Muscle layer of colon (tissue), 2 donors: Measurements from ENCODE around the gene UST.
"Not testable (repeated sequence)": the region's sequence is repeated elsewhere in the genome, so short reads cannot be mapped to it uniquely, and the experiment has no call there.

Experiments used
- H3K27ac ChIP-seq: one replicate; pipeline ENCODE4 v1.7.0; 2013; ENCODE audit warnings: low read depth, mild to moderate bottlenecking, low read length, moderate library complexity
- H3K27me3 ChIP-seq, 2 donors: one replicate each; pipeline ENCODE4 v1.7.0; 2013; ENCODE audit warnings: low read length in 2 of 2, mild to moderate bottlenecking in 2 of 2; ENCODE audit not compliant: insufficient read depth in 2 of 2, control insufficient read depth in 1 of 2
- H3K36me3 ChIP-seq: one replicate; pipeline ENCODE4 v1.7.0; 2013; ENCODE audit warnings: mild to moderate bottlenecking, low read length; ENCODE audit not compliant: insufficient read depth
- H3K4me1 ChIP-seq: one replicate; pipeline ENCODE4 v1.7.0; 2013; ENCODE audit warnings: mild to moderate bottlenecking, low read length; ENCODE audit not compliant: insufficient read depth
- H3K4me3 ChIP-seq, 2 donors: one replicate each; pipeline ENCODE4 v1.7.0; 2013; ENCODE audit warnings: low read length in 2 of 2, low read depth in 1 of 2, mild to moderate bottlenecking in 1 of 2, moderate library complexity in 1 of 2
- H3K9ac ChIP-seq: one replicate; pipeline ENCODE4 v1.7.0; 2013; ENCODE audit warnings: low read length
- H3K9me3 ChIP-seq: one replicate; pipeline ENCODE4 v1.7.0; 2013; ENCODE audit warnings: mild to moderate bottlenecking, low read length
- donor health status: abdominal sarcoma.
- donor health status: Adenocarcinoma of cecum.

Gene UST

DNA sequence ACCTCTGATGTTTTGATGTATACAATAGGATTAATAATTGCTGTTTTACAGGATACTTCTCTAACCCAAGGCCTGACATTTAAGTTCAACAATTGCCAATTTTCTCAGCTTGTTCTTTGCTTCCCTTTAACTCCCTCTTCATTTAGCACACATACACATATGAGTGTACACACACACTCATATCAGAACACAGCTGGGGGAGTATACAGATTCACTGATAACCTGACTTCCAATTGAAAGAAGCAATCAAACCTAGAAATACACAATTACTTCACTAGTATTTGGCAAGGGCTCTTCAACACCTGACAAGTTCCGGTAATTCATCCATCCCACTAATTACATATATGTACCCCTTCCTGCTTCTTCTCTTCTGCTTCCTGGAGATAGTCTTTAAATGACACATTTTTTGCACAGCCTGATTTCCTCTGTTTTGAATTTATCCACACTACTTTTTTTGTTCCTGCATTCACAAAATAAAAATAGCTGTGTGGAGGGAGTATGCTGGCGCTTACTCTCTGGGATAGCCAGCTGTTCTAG is 11.2 kb downstream of the UST start:
- no peaks in the 10 kb centered on the region for H3K27me3 ChIP-seq
- no peaks in the 10 kb centered on the region for H3K36me3 ChIP-seq
- no peak overlapping the region for H3K4me3 ChIP-seq
- H3K9me3 ChIP-seq: no peaks in the 10 kb centered on the region
- H3K27ac ChIP-seq: no peak overlapping the region
- no peak overlapping the region for H3K9ac ChIP-seq
- H3K4me1 ChIP-seq: peaks cover 22% of the 10 kb centered on the region

DNA sequence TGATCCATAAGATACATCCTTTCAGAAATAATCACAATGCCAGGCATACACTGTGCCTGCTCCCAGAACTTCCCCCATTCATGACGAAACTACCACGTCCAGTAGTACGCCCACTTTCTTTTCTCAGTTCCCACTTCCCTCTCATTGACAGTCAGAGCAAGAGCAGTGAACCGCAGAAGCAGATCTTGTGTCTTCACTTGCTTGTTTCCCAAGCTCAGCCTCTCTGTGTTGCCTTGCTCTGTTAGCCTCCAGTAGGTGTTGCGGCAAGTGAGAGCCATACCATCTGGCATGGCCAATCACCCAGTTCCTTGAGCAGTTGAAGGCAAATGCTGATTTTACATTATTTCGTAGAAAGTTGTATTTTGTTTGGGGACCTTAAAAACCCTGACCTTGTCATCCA is 11.7 kb downstream of the UST start:
- Histone ChIP-seq H3K9me3 (no peaks in the 10 kb centered on the region), H3K4me3 (no peak overlapping the region), H3K27ac (no peak overlapping the region), H3K4me1 (peaks cover 22% of the 10 kb centered on the region), H3K9ac (no peak overlapping the region), H3K27me3 (no peaks in the 10 kb centered on the region), H3K36me3 (no peaks in the 10 kb centered on the region)

GRCh38 chr6:148760258-148760534 is 13.4 kb downstream of the UST start:
- Histone ChIP-seq H3K27me3 (no peaks in the 10 kb centered on the region), H3K27ac (peak overlapping the region; percentile 59), H3K4me1 (peaks cover 22% of the 10 kb centered on the region), H3K9ac (no peak overlapping the region), H3K36me3 (no peaks in the 10 kb centered on the region), H3K9me3 (no peaks in the 10 kb centered on the region), H3K4me3 (peak overlapping the region in 1 of 2 donors; percentile 51)

DNA sequence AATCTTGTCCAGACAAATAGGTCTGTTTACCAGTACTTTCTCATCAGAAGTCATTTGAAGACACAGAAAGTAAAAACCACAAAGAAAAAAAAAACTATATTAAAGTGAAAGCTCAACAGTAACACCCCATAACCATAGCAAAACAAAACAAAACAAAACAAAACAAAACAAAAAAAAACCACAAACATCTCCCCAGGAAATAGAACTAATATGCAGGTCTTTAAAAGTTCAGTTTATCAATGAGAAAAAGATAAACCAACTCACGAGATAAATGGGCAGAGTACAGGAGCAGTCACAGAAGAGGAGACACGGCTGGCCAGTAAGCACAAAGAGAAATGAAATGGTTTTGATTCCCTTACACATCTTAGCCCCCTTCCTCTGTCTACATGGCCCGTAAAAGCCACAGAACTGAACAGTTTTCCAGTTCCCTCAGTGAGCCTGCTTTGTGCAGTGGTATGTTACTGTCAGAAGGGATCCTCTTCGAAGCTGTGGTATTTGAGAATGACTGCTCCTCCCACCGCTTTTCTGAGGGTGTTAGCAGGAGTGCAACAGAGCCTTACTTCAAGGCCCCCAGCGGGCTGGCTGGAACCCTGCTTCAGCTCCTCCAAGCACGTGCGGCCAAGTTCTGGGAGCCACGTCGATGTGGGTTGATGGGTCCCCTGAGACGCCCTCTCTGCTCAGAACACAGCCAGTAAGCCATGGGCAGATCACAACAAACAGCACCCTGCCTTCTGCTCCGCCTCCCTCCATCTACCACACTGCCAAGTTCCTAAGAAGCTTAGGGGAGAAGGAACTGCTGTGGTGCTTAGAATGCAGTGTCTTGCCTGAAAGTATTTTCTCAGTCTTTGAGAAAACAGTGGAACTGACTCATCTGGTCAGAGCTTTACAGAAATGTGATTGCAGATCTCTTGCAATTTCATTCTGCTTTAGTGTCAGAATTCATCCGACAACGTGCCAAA is 14.0 kb downstream of the UST start:
- Histone ChIP-seq H3K9me3 (no peaks in the 10 kb centered on the region), H3K36me3 (no peaks in the 10 kb centered on the region), H3K27ac (peak overlapping the region; percentile 59), H3K9ac (no peak overlapping the region), H3K4me1 (peaks cover 22% of the 10 kb centered on the region), H3K27me3 (no peaks in the 10 kb centered on the region), H3K4me3 (peak overlapping the region; percentile 34 to 51)

DNA sequence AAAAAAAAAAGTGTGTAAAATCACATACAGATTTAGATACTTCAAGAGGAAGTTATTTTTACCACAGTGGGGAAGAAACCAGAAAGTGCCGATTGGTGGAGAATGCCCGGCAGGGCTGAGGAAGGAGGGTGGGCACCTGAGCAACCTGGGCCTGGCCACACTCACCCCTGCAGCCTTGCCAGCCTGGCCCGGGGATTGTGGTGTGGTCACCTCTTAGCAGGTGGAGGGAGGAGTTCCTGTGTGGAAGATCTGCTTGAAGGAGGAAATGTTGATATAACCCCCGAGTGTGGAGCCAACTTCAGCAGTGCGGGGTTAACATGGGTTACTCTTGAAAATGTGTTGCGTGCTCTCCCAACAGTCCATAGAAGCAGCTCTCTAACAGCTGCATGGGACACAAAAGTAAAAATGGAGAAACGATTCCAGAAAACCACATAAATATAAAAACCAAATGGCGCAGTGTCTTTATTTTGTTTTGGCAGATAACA is 14.7 kb downstream of the UST start:
- H3K27me3 ChIP-seq: no peaks in the 10 kb centered on the region
- peak overlapping the region; percentile 34 to 51 for H3K4me3 ChIP-seq
- H3K4me1 ChIP-seq: peaks cover 22% of the 10 kb centered on the region
- no peak overlapping the region for H3K9ac ChIP-seq
- no peaks in the 10 kb centered on the region for H3K36me3 ChIP-seq
- no peaks in the 10 kb centered on the region for H3K9me3 ChIP-seq
- peak overlapping the region; percentile 59 for H3K27ac ChIP-seq

- Histone ChIP-seq H3K36me3 (no peaks in the 10 kb centered on the region), H3K9me3 (no peaks in the 10 kb centered on the region), H3K4me1 (peaks cover 22% of the 10 kb centered on the region), H3K27ac (peak overlapping the region; percentile 10), H3K9ac (no peak overlapping the region), H3K4me3 (no peak overlapping the region), H3K27me3 (no peaks in the 10 kb centered on the region)
These were observed 15.4 kb downstream of the UST start for GRCh38 chr6:148762231-148762630.

DNA sequence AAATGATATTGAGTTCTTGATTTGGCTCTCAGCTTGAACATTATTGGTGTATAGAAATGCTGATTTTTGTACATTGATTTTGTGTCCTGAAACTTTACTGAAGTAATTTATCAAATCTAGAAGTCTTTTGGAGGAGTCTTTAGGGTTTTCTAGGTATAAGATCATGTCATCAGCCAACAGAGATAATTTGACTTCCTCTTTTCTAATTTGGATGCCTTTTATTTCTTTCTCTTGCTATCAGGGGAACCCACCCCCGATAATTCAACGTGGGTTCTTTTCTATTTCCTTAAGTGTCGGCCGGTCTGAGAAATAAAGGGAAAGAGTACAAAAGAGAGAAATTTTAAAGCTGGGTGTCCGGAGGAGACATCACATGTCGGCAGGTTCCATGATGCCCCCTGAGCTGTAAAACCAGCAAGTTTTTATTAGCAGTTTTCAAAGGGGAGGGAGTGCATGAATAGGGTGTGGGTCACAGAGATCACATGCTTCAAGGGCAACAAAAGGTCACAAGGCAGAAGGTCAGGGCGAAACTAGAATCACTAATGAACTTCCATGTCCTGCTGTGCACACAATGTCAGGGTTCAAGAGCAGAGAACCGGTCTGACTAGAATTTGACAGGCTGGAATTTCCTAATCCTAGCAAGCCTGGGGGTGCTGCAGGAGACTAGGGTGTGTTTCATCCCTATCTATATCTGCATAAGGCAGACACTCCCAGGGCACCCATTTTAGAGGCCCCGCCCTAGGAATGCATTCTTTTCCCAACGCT is 17.6 kb downstream of the UST start:
- H3K4me1 ChIP-seq: peaks cover 22% of the 10 kb centered on the region
- H3K9me3 ChIP-seq, H3K27me3 ChIP-seq, H3K27ac ChIP-seq, H3K9ac ChIP-seq, H3K4me3 ChIP-seq, H3K36me3 ChIP-seq: not testable (repeated sequence)

- Histone ChIP-seq H3K4me1 (peaks cover 20% of the 10 kb centered on the region), H3K27me3 (no peaks in the 10 kb centered on the region), H3K27ac (no peak overlapping the region)
These were observed 19.3 kb downstream of the UST start for GRCh38 chr6:148765898-148766808.

DNA sequence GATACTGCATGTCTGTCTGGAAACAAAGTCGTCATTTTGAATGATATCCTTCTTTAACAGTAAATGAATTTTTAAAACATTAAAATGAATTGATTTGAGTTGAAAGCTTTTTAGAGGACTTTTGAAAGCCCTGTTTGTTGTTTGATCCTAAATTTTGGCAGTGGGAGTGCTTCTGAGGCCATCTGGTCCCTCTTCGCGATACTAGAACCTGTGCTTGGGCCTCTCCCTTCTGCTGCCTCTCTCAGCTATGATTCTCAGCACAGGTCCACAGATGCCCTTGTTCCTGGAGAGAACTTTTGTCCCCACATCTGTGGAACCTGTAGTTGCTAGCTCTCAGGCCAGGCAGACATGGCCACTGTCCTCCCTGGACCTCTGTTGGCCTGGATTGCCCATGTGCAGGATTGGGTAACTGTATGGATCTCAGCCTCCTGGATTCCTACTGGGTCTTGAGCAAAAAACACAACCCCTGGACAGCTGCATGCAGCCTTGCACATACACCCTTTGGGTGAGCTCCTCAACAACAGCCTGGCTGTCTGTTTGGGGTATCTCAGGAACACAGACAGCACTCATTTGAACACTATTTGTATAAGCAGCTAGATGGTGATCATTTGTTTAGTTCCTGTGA is 21.9 kb downstream of the UST start:
- H3K9ac ChIP-seq: no peak overlapping the region
- H3K4me3 ChIP-seq: no peak overlapping the region
- H3K4me1 ChIP-seq: peaks cover 4% of the 10 kb centered on the region
- H3K27ac ChIP-seq: no peak overlapping the region
- no peaks in the 10 kb centered on the region for H3K27me3 ChIP-seq
- H3K9me3 ChIP-seq: no peaks in the 10 kb centered on the region
- H3K36me3 ChIP-seq: no peaks in the 10 kb centered on the region

More at GRCh38 chr6:148765898-148766808, 19.3 kb downstream of the UST start:
- Histone ChIP-seq H3K4me3 (no peak overlapping the region), H3K36me3 (no peaks in the 10 kb centered on the region), H3K9ac (no peak overlapping the region), H3K9me3 (no peaks in the 10 kb centered on the region)

GRCh38 chr6:148769304-148769968 is 22.6 kb downstream of the UST start:
- no peak overlapping the region for H3K9ac ChIP-seq
- H3K27me3 ChIP-seq: no peaks in the 10 kb centered on the region
- no peak overlapping the region for H3K4me3 ChIP-seq
- no peak overlapping the region for H3K27ac ChIP-seq
- H3K36me3 ChIP-seq: no peaks in the 10 kb centered on the region
- no peaks in the 10 kb centered on the region for H3K9me3 ChIP-seq
- H3K4me1 ChIP-seq: peaks cover 4% of the 10 kb centered on the region
